ENCODE data around the gene ALDH4A1.
"Not testable (repeated sequence)": the region's sequence is repeated elsewhere in the genome, so short reads cannot be mapped to it uniquely, and the experiment has no call there.

ALDH4A1 gene

GRCh38 chr1:18899363-18900049, 2.8 kb downstream of the ALDH4A1 start:
- DNase-seq, result no peak

DNA sequence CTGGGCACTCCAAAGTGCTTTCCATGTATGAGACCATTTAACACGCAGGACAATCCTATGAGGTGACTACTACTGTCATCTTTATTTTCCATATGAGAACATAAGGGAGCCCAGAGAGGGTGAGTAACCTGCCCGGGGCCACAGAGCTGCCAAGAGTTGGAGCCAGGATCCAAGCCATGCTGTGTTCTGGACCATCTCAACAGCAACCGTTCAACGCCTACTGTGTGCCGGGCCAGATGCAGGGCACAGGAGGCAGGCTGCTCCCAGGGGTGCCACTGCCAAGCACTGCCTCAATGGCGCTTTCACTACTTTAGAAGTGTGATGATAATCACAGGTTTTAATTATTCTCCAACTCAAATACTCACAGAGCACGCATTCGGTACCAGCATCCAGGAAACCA, 3.8 kb downstream of the ALDH4A1 start:
- no peak for DNase-seq

GRCh38 chr1:18895317-18895716, 7.0 kb downstream of the ALDH4A1 start:
- no peak for DNase-seq

- no peak for DNase-seq
Measured at GRCh38 chr1:18893120-18893519, 9.2 kb downstream of the ALDH4A1 start.

DNA sequence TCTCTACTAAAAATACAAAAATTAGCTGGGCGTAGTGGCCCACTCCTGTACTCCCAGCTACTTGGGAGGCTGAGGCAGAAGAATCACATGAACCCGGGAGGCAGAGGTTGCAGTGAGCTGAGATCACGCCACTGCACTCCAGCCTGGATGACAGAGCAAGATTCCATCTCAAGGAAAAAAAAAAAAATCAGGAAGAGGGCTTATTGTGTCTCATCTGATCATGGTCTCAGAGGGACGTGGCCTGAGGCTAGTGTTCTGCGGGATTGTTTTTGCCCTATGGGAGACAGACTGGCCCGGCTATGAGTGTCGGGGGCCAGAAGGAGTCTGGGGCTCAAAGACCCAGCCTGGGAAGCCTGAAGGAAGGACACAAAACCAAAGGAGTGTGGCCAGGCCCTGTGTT, 10.5 kb downstream of the ALDH4A1 start:
- not testable (repeated sequence) for DNase-seq

DNA sequence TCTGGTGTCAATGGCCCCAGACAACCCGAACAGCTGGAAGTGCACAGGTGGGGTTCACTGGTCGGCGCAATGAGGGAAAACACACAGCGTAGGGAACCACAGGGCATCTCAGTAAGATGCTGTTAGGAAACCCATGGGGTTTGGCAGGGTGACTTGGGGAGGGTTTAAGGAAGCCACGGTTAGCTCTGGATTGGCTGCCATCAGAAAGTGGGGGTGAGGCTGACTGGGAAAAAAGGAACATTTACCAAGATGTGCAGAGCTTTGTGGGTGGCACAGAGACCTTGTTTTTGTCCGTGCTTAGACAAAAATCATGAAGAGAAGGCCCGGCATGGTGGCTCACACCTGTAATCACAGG, 11.0 kb downstream of the ALDH4A1 start:
- no peak for DNase-seq

DNA sequence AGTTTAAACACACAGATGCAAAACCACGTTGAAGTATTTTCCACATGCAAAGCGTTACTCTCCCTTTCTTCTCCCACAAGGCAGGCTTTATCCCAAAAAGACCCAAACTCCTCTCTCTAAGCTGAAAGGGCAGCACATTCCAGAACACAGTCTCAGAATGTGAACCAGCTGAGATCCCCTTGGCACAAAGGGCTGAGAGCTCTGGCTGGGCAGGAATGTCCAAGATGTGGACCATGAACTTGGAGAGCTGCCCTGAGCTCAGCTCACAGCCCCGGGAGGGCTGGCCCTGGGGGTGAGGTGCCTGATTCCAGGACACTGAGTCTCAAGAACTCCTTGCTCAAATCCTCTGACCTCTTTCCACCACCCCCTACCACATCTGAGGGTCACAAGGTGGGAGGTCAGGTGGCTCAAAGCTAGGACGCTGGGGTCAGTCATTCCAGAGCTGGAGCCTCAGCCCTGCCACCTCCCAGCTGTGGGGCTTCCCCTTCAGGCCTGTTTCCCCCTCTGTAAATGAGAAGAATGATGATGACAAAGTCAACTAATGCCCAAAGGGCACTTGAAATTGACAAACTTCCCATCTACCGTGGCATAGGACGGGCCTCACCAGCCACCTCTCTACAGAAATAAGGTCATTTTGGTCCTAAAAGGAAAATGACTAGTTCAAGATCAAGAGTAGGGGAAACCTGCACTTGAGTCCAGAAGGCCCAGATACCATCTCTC, 11.5 kb downstream of the ALDH4A1 start:
- DNase-seq, result peak; percentile 16 to 19

GRCh38 chr1:18886003-18886335, 16.4 kb downstream of the ALDH4A1 start:
- no peak for DNase-seq

DNA sequence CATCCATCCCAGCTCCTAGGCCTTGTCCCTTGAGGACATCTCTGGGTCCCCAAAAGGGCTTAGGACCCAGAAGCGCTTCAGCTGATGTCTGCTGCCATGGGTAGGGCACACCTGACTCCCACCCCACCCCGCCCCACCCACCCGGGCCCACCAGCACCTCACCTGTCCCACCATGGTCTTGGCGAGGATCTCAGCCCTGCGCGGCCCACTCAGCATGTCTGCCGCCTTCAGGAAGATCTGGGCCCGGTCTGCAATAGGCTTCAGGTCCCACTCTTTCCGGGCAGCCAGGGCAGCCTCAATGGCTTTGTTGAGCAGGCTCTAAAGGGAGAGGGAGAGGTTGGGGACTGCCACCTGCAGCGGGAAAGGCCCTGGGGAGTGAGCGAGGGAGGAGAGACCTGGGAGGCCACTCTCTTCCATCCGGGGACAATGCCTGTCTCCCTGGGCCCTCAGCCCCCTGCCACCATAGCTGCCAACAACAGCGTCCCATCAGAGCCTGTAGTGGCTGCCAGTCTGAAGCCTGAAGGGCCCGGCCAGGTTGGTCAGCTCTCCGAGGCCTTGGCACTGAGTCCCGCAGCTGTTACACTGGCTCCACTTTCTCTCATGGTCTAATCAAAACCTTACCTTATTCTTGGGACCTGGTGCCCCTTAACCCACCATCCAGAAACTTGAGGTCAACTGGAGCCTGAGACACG, 16.9 kb downstream of the ALDH4A1 start:
- no peak for DNase-seq

DNA sequence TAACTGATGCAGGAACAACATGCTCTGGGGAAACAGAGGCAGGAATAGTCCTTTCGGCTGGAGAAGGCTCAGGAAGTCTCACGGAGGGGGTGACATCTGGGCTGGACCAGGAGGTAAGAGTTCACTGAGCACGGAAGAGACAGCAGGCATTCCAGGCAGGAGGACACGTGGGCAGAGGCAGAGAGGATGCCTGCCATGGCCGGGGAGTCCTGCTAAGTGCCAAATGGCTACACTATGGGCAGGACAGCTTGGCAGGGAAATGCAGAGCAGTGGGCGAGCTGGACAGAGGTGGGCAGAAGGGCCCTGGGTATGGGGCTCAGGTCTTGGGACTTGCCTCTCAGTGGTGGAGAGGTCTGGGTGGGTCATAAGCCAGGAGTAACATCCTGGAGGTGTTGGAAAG, 17.6 kb downstream of the ALDH4A1 start:
- no peak for DNase-seq

GRCh38 chr1:18884419-18884717, 18.0 kb downstream of the ALDH4A1 start:
- DNase-seq, result no peak

GRCh38 chr1:18883636-18884418, 18.5 kb downstream of the ALDH4A1 start:
- peak; percentile 49 to 58 for DNase-seq

- no peak for DNase-seq
Measured at GRCh38 chr1:18883079-18883478, 19.3 kb downstream of the ALDH4A1 start.

- no peak for DNase-seq
Measured at GRCh38 chr1:18882486-18882885, 19.9 kb downstream of the ALDH4A1 start.

DNA sequence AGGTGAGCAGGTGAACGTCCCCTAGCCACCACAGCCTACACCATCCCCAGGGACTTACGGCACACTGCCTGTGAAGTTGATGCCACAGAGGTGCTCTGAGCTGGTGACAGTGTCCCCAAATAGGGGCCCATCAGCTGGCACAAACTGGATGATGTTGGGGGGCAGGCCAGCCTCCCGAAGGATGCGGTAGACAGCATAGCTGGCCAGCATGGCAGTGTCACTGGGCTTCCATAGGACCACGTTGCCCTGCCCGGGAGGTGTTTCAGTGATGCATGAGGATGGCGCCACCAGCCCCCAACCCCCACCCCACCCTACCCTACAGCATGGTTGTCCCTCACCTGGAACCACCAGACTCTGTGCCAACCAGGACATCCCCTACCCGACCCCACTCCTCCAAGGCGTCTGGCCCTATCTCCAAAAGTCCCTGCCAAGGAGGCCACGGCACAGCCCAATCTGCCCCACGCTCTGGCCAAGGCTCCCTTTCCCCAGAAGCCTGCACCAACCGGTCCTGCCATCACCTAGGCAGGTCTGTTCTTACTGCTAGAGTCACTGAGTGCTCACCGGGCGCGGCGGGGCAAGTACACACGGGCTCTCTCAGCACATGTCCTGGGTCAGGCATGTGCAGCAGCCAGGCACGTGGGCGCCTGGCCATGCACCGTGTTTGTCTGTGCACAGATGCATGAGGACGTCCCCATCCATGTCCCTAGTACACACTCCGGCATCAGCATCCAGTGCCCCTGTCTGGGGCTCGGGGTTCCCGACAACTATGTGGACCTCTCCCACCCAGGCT, 20.5 kb downstream of the ALDH4A1 start:
- no peak for DNase-seq

- DNase-seq, result no peak
Measured at GRCh38 chr1:18881164-18881563, 21.2 kb downstream of the ALDH4A1 start.

GRCh38 chr1:18880585-18880984, 21.8 kb downstream of the ALDH4A1 start:
- no peak for DNase-seq

- DNase-seq, result no peak
Measured at GRCh38 chr1:18879791-18880309, 22.5 kb downstream of the ALDH4A1 start.

GRCh38 chr1:18879215-18879790, 23.1 kb downstream of the ALDH4A1 start:
- no peak for DNase-seq

GRCh38 chr1:18878538-18879214, 23.7 kb downstream of the ALDH4A1 start:
- DNase-seq, result no peak

DNA sequence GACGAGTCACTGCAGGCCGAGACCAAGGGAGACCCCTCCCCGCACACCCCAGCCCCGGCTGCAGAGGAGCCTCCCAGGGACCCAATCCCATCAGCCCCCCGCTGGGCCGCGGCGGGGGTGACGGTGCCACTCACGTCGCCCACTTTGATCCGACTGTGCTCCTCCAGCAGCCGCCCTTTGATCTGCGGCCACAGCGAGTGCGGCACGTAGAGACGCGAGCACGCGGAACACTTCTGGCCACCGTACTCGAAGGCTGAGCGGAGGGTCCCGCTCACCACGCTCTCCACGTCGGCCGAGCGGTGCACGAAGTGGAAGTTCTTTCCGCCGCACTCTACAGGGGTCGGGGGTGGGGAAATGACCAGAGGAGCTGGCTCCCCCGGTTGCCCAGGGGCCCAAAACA, 25.1 kb downstream of the ALDH4A1 start:
- no peak for DNase-seq

DNA sequence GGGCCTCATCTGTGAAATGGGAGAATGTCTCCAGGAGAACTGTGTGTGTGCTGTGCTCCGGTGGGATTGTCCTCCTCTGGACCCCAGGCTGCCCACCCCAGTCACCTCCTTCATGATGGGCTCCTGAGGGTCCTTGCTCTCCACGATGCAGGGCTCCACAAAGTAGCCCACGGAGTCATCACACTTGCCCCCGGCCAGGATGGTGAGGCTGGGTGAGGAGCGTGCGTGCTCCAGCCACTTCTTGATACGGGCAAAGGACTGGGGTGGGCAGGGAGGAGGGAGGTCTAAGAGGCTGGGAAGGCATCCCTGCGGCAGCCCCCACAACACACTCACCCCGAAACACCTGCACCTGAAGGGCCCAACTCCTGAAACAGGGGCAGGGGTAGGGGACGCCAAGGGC, 26.1 kb downstream of the ALDH4A1 start:
- no peak for DNase-seq
